GM12801 (cell line): ENCODE measurements around the gene UBA3.

ENCODE experiments used
- TF ChIP-seq, protein P1 (sequence below): IDR thresholded peaks from one replicate; pipeline ENCODE4 v1.5.1; 2011; ENCODE audit warnings: control low read depth; ENCODE audit not compliant: insufficient read length; ENCODE audit errors: extremely low read depth

The UBA3 gene

DNA sequence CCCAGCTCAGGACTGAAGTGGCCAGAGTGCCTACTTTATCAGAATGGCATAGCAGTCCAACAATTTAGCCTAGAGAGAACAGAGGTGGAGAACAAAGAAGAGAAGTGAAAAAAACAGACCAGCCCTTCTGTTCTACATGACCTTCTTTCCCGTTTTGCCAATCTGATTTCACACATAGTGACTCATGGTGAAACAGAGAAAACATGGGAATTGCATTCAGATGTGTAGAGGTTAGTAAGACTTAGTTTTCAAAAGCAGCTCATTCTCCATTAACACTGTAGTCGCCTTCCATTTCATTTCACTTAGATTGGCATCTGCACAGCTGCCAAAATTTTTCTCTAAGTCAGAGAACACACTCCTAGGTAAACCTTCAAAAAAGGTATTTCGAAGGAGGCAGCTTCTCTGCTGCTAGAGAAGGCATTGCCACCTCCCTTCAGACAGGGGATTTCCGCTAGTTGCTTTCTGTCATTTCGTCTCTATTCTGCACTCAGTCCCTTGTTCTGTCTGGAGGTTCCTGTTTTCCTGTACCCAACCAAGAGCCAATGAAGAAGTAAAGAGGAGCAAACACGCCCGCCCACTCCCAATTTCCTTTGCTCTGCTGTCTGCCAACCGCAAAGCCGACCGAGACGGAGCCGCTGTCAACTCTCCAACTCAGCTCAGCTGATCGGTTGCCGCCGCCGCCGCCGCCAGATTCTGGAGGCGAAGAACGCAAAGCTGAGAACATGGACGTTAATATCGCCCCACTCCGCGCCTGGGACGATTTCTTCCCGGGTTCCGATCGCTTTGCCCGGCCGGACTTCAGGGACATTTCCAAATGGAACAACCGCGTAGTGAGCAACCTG is 4.4 kb upstream of the UBA3 start, which contains the start of gene ARL6IP5:
Gene ARL6IP5, plus strand, starts transcription at position 612 of the 842 bp plus-strand sequence. Its CDS starts 111 bp downstream, at position 723.
- TF ChIP-seq, protein P1, sequence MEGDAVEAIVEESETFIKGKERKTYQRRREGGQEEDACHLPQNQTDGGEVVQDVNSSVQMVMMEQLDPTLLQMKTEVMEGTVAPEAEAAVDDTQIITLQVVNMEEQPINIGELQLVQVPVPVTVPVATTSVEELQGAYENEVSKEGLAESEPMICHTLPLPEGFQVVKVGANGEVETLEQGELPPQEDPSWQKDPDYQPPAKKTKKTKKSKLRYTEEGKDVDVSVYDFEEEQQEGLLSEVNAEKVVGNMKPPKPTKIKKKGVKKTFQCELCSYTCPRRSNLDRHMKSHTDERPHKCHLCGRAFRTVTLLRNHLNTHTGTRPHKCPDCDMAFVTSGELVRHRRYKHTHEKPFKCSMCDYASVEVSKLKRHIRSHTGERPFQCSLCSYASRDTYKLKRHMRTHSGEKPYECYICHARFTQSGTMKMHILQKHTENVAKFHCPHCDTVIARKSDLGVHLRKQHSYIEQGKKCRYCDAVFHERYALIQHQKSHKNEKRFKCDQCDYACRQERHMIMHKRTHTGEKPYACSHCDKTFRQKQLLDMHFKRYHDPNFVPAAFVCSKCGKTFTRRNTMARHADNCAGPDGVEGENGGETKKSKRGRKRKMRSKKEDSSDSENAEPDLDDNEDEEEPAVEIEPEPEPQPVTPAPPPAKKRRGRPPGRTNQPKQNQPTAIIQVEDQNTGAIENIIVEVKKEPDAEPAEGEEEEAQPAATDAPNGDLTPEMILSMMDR = no peak

GRCh38 chr3:69082805-69083204 is 2.6 kb upstream of the UBA3 start:
- TF ChIP-seq, protein P1 = no peak

DNA sequence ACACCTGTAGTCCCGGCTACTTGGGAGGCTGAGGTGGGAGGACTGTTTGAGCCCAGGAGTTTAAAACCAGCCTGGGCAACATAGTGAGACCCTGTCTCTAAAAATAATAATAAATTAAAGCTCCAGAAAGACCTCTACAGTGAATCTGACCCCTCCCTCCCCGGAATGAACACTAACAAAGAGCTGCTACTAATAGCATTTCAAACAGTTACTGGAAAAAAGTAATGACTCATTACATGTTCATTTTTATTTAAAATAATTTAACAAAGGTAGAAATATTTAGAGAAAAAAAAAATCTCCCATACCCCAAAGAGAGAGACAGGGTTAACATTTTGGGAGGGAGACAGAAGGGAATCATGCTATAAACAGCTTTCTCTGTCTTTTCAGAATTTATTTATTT is 2.2 kb upstream of the UBA3 start:
- TF ChIP-seq, protein P1 = no peak

DNA sequence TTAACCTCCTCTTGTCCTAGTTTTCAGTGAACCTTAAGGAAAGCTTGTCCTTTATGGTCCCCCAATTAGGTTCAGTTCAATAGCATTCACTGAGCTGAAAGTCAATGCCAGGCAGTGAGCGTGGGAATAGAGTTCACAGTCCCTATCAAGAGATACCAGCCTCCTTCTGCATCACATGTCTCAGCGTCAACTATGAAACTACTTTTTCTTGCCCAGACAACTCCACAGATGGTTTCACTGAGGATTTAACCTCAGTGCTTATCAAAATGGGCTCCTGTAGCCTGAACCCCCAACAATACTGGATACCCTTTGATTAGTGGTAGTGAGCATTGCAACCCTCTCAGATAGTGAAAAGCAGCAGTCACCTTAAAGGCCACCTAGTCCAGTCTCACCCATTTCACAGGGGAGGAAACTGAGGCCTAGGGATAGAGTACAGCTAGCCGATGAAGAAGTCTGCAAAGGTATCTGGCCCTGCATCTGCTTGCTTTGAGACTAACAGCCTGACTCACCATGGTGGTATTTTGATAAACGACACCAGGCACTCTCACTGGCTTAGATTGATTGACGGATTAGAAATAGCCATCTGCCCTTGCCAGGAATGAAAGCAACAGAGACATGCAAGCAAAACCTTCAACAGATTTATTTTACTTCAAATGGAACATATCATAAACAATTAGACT is 1.6 kb upstream of the UBA3 start:
- TF ChIP-seq, protein P1 = no peak

DNA sequence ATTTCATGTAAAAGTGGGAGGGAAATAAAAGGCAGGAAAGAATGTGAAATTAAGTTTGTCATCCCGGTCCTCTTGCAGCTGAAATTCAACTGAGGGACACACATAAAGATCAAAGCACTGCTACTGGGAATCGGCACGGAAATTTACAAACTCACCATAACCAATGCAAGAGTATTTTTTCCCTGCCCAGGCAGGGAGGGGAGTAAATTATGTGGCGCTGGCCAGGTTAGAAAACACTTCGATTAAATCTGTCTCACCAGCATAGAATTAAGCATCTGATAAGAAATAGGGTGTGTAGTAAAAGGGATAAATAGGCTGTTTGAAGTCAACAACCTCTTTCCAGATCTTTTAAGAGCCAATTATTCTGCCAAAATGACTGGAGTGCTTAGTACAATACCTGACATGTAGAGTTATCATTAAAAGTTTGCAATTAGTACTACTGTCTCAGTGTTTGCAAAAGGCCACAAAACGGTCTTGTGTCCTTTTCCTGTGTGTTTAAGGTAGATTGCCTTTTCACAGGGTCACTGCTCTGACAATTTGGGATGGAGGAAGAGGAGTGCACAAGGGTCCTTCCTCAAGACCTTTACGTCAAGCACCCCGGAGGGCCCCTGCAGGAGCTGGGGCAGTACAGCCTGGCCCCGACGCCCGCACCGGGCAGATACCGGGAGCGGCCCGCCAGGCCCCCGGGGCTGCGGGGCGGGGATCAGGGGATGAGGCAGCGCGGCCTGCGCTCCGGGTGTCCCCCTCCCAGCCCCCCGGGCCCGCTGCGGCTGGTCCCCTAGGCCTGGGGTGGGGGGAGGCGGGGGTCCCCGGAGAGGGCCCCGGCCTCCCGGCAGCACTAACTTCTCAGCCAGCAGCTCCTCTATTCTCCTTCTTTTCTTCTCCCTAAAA is 651 bp downstream of the UBA3 start:
- TF ChIP-seq, protein P1 = no peak

DNA sequence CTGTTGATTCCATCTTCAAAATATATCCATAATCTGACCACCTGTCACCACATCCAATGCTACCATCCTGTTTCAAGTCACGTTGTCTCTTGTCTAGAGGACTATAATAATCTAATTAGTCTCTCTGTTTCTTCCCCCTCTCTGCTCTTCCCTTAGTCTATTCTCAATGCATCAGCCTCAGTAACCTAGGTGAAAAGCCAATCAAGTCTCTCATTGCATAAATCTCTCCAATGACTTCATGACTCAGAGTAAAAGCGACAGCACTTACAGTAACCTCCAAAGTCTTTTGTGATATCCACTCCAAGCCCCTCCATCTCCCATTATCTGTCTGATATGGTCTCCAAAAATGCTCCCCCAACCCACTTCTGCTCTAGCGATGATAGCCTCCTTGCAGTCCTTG is 7.2 kb downstream of the UBA3 start:
- TF ChIP-seq, protein P1 = no peak

GRCh38 chr3:69066121-69066520 is 14.0 kb downstream of the UBA3 start:
- TF ChIP-seq, protein P1 = no peak
